Skeletal muscle tissue (tissue), 4 donors: ENCODE data around the gene NPAS2. TPM values are rescaled to one million over a fixed set of nuclear protein-coding genes. Genes with fewer than 3 reads are reported as not detected.

Source experiments
- H3K27ac ChIP-seq: one replicate; pipeline ENCODE4 v1.7.0; 2013; ENCODE audit warnings: mild to moderate bottlenecking, low read depth, low read length, inconsistent platforms
- H3K27me3 ChIP-seq, 3 donors: one replicate each; pipeline ENCODE4 v1.7.0; 2013; ENCODE audit warnings: low read length in 3 of 3; ENCODE audit not compliant: control insufficient read depth in 3 of 3, insufficient read depth in 3 of 3
- H3K36me3 ChIP-seq, 3 donors: one replicate each; pipeline ENCODE4 v1.7.0; 2013; ENCODE audit warnings: low read length in 3 of 3; ENCODE audit not compliant: control insufficient read depth in 3 of 3, insufficient read depth in 3 of 3
- H3K4me1 ChIP-seq, 3 donors: one replicate each; pipeline ENCODE4 v1.7.0; 2013; ENCODE audit warnings: low read length in 3 of 3, mild to moderate bottlenecking in 3 of 3; ENCODE audit not compliant: control insufficient read depth in 3 of 3, insufficient read depth in 3 of 3
- H3K4me3 ChIP-seq, 3 donors: one replicate each; pipeline ENCODE4 v1.7.0; 2013; ENCODE audit warnings: low read length in 3 of 3
- H3K9ac ChIP-seq, 3 donors: one replicate each; pipeline ENCODE4 v1.7.0; 2013; ENCODE audit warnings: low read length in 3 of 3, mild to moderate bottlenecking in 3 of 3, moderate library complexity in 2 of 3, low read depth in 1 of 3
- H3K9me3 ChIP-seq, 3 donors: one replicate each; pipeline ENCODE4 v1.7.0; 2013; ENCODE audit warnings: low read length in 3 of 3; ENCODE audit not compliant: control insufficient read depth in 3 of 3
- total RNA-seq: library from RNA; depleted of rRNA; stranded (reverse); fragments of >200 nt; gene quantifications from one replicate; pipeline ENCODE4 v1.2.3, GENCODE V29; 2014
- donor health status: Osteomylitis.

The NPAS2 gene
- total RNA-seq, 1 donor from 2014 or later = 7.8 TPM

DNA sequence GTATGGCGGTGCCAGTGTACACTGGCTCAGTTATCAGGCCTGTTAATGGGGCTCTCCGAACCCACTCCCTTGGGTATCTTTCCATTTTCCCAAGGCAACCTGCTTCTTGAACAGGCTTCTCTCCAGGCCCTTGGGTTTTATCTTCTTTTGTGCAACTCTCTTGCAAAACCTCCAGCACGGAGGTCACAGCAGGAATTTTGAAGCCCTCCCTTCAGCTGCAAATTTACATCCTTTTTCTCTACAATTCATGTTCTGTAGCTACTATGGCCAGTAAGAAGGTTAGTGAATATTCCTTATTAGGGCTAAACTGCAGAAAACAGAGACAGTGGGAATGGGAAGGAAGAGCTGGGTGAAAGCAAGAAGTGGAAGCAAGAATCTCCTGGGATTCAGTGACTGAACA is 10.4 kb upstream of the NPAS2 start:
- Histone ChIP-seq H3K4me1 (peaks cover 13 to 16% (median 16%) of the 10 kb centered on the region in 3 donors), H3K4me3 (no peak overlapping the region), H3K9me3 (no peaks in the 10 kb centered on the region), H3K36me3 (no peaks in the 10 kb centered on the region), H3K9ac (no peak overlapping the region), H3K27me3 (no peaks in the 10 kb centered on the region), H3K27ac (no peak overlapping the region)

DNA sequence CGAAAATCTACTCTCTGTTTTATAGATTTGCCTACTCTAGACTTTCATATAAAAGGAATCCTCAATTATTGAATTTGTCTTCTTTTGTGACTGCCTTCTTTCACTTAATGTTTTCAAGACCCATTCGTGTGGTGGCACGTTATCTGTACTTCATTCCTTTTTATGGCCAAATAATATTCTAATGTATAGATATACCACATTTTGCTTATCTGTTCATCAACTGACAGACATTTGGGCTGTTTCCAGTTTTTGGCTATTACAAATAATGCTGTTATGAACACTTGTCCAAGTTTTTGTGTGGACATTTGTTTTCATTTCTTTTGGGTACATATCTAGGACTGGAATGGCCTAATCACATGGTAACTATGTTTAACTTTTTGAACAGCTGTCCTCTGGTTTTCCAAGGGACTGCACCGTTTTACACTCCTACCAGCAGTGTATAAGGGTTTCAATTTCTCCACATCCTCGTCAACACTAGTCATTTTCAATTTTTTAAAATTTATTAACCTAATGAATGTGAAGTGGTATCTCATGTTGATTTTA is 9.3 kb upstream of the NPAS2 start:
- no peak overlapping the region for H3K9ac ChIP-seq
- no peaks in the 10 kb centered on the region for H3K36me3 ChIP-seq
- no peaks in the 10 kb centered on the region for H3K27me3 ChIP-seq
- peaks cover 13 to 19% (median 16%) of the 10 kb centered on the region in 3 donors for H3K4me1 ChIP-seq
- H3K4me3 ChIP-seq = no peak overlapping the region
- no peak overlapping the region for H3K27ac ChIP-seq
- no peaks in the 10 kb centered on the region for H3K9me3 ChIP-seq

DNA sequence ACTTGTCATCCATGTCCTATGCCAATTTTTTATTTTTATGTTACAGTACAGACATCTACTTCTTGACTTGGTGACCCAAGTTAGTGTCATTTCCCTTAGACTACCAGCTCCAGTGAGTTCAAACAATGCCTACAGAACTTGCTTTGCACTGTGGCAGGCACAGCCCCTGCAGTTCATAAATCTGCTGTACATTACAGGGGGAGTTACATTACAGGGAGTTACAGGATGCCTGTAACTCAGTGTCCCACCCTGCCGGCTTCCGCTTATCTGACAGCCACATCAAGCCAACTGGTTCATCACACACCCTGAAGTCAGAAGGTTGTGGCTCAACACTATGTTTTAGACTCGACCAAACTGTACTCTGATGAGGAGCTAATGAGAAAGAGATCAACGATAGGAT is 7.8 kb upstream of the NPAS2 start:
- no peaks in the 10 kb centered on the region for H3K27me3 ChIP-seq
- peaks cover 13 to 19% (median 16%) of the 10 kb centered on the region in 3 donors for H3K4me1 ChIP-seq
- no peak overlapping the region for H3K27ac ChIP-seq
- H3K9ac ChIP-seq = no peak overlapping the region
- H3K9me3 ChIP-seq = no peaks in the 10 kb centered on the region
- no peaks in the 10 kb centered on the region for H3K36me3 ChIP-seq
- no peak overlapping the region for H3K4me3 ChIP-seq

DNA sequence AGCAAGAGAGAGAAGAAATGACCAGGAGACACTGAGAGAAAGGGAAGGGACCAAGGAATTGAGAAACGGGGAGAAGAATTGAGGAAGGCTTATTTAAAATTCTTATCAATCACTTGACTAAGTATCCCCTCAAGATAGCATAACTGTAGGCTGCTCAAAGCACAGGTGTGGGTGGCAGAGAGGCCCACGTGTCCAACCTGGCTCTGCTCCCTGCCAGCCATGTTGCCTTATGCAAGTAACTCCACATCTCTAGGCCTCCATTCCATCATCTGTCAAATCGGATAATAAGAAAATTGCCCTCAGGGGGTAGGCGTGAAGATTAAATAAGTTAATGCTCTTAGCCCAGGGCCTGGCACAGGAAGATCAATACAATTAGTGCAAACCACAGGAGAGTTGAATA is 7.4 kb upstream of the NPAS2 start:
- H3K36me3 ChIP-seq = no peaks in the 10 kb centered on the region
- no peak overlapping the region for H3K27ac ChIP-seq
- H3K9me3 ChIP-seq = no peaks in the 10 kb centered on the region
- peaks cover 13 to 18% (median 16%) of the 10 kb centered on the region in 3 donors for H3K4me1 ChIP-seq
- no peaks in the 10 kb centered on the region for H3K27me3 ChIP-seq
- H3K4me3 ChIP-seq = no peak overlapping the region
- no peak overlapping the region for H3K9ac ChIP-seq

DNA sequence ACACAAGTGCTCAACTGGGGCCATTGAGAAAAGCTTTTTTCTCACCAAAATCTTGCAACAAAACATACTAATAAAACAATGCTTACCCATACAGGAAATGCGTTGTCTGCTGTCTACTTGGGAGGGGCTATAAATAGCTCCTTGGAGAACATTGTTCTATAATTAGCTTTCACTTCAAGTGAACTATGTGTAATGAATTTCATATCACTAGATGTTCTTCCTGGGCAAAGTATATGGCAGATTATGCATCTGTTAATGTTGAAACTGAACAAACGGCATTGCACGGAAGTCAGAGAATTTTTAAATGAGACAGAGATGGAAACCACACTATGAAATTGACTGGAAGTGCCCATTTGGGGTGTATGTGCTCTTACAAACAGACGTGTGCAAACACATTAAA is 6.4 kb upstream of the NPAS2 start:
- H3K4me1 ChIP-seq = peaks cover 14 to 18% (median 15%) of the 10 kb centered on the region in 3 donors
- no peaks in the 10 kb centered on the region for H3K27me3 ChIP-seq
- H3K27ac ChIP-seq = no peak overlapping the region
- no peak overlapping the region for H3K9ac ChIP-seq
- H3K9me3 ChIP-seq = no peaks in the 10 kb centered on the region
- no peaks in the 10 kb centered on the region for H3K36me3 ChIP-seq
- H3K4me3 ChIP-seq = peak overlapping the region in 1 of 3 donors; percentile 16

DNA sequence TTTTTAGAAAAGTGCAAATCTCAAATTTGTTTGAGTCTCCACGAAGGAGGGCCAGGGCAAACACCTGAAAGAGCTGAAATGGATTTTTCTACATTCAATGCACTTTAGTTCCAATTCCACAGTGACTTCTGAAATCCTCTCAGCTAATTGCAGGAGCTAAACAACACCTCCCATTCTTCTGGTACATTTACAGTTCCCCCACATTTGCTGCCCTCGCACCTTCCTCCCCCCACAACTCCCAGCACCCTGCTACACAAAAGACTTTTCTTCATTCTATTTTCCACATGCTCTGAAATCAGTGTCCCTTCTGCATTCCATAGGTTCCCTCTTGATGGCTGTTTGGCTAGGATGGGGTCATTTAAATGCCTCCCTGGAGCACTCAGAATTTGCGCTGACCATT is 5.9 kb upstream of the NPAS2 start:
- no peak overlapping the region for H3K27ac ChIP-seq
- no peak overlapping the region for H3K9ac ChIP-seq
- peaks cover 18 to 22% (median 18%) of the 10 kb centered on the region in 3 donors for H3K4me1 ChIP-seq
- H3K4me3 ChIP-seq = peak overlapping the region in 1 of 3 donors; percentile 16
- H3K36me3 ChIP-seq = no peaks in the 10 kb centered on the region
- no peaks in the 10 kb centered on the region for H3K27me3 ChIP-seq
- H3K9me3 ChIP-seq = no peaks in the 10 kb centered on the region

DNA sequence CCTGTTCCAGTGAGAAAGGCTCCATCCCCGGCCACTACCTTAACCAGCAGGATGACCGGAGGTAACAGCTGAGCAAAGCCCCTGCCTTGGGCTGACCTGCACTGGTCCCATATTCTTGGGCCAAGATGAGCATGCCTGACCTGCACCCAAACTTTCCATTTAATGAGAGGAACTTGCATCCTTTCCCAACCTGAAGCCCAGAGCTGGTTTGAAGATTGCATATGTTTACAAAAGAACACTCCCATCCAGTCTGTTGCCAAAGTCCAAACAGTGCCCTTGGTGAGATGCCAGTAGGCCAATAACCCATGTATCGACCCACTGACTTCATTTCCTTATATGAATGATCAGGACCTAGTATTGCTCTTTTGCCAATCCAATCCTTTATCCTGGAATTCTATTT is 5.5 kb upstream of the NPAS2 start:
- H3K27ac ChIP-seq = no peak overlapping the region
- no peak overlapping the region for H3K9ac ChIP-seq
- peaks cover 18 to 22% (median 20%) of the 10 kb centered on the region in 3 donors for H3K4me1 ChIP-seq

DNA sequence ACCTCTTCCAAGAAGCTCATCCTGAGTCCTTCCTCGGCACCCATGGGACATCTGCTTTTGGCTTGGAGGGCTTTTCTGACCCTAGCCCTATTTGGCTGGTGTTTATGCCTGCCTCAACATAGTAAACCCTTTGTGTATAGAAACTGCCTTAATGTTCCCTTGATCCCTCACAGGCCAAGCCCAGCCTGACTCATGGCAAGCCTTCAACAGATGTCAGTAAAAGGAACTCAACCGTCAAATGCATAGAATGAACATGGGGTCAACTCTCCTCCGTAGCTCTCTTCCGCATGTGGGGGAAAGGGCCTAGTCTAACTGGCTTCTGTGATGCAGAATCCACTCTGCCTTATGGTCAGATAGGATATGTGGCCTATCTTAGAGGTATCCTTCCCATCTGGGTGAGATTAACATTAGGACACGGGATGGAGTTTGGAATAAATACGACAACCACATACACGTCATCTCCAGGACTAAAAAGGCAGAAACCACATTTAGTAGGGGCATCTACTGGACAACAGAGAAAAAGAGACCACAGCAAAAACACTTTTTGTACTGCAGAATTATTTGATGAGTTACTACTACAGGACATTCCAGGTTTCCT is 2.5 kb upstream of the NPAS2 start:
- H3K27ac ChIP-seq = no peak overlapping the region
- H3K4me3 ChIP-seq = no peak overlapping the region
- H3K27me3 ChIP-seq = no peaks in the 10 kb centered on the region
- no peaks in the 10 kb centered on the region for H3K9me3 ChIP-seq
- H3K9ac ChIP-seq = no peak overlapping the region
- H3K4me1 ChIP-seq = peaks cover 23 to 28% (median 28%) of the 10 kb centered on the region in 3 donors
- H3K36me3 ChIP-seq = no peaks in the 10 kb centered on the region

More for the DNA sequence above, 5.5 kb upstream of the NPAS2 start:
- Histone ChIP-seq H3K27me3 (no peaks in the 10 kb centered on the region), H3K9me3 (no peaks in the 10 kb centered on the region), H3K36me3 (no peaks in the 10 kb centered on the region), H3K4me3 (no peak overlapping the region)

DNA sequence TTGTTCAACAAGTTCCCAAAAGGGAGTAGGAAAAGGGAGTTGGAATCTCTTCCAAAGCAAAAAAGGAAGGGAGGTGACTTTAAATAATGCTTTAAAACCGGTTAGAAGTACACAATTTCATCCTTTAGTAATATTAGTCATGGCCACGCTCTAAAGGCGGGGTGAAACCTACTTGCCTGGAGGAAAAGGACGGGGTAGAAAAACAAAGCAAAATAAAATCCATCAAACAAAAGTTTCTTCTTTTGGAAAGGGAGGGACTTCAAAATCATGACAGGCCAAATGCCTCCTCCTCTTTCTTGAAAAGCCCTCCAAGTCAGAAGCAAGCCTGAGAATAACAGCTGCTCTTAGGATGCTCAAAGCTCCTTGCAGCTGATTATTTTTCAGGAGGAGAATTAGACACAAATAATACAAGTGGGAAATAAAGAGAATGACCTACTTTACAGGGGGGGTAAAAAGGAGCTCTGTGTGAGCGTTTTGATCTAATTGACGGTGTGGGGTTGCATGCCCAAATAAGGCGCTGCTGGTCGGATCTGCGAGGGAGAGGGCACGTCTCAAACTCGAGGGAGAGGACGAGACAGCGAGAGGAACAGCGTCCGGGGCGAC is 1.8 kb upstream of the NPAS2 start:
- Histone ChIP-seq H3K36me3 (no peaks in the 10 kb centered on the region), H3K27ac (peak overlapping the region; percentile 77), H3K4me1 (peaks cover 27 to 32% (median 28%) of the 10 kb centered on the region in 3 donors), H3K4me3 (peak overlapping the region; percentile 67 to 79 (median 79)), H3K9ac (peak overlapping the region; percentile 75 to 83 (median 81)), H3K27me3 (no peaks in the 10 kb centered on the region), H3K9me3 (no peaks in the 10 kb centered on the region)

DNA sequence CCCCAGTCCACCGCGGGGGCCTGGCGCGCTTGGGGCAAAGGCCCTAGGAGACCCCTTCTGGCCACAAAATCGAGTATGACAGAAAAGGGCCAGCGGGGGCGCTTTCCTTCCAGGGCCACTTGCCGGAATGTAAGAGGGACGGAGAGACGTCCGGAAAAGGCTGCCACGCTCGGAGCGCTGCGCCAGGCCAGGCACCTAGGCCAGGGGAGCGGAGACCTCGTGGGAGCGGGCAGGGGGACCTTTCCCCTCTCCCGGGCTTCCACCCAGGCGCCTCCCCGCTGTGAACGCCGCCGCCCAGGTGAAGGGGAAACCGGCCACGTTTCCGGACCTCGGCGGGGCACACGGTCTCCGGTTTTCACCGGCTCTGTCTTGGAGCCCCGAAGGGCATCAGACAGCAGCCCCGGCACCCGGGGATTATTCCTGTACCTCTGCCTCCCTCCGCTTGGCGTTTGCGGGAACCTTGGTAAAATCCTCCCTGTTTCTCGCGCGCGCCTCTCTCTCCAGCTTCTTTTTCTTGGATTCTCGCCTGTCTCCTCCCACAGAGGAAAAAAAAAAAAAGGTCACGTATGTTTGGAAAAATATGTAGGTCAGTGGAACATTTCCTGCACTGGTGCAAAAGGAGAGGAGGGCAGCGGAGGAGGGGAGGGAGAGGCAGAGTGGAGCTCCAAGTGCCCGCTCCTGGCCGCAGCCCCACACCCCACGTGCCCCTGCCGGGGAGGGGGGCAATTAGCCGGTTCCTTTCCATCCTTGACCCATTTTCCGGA is 1.2 kb upstream of the NPAS2 start:
- Histone ChIP-seq H3K9ac (peak overlapping the region; percentile 75 to 83 (median 81)), H3K27ac (peak overlapping the region; percentile 77), H3K27me3 (no peaks in the 10 kb centered on the region), H3K9me3 (no peaks in the 10 kb centered on the region), H3K4me3 (peak overlapping the region; percentile 67 to 79 (median 79)), H3K4me1 (peaks cover 25 to 34% (median 28%) of the 10 kb centered on the region in 3 donors), H3K36me3 (no peaks in the 10 kb centered on the region)
